NCI-H2227 (cell line): Measurements from ENCODE around the gene G3BP2.
"Not testable (repeated sequence)": the region's sequence is repeated elsewhere in the genome, so short reads cannot be mapped to it uniquely, and the experiment has no call there.

Source experiments
- DNase-seq: peaks from one replicate; lab custom pipeline; 2025; ENCODE audit not compliant: unreplicated experiment; lab: John Stamatoyannopoulos, UW

The G3BP2 gene

GRCh38 chr4:75685546-75686189 is 12.5 kb upstream of the G3BP2 start:
- DNase-seq = no peak

DNA sequence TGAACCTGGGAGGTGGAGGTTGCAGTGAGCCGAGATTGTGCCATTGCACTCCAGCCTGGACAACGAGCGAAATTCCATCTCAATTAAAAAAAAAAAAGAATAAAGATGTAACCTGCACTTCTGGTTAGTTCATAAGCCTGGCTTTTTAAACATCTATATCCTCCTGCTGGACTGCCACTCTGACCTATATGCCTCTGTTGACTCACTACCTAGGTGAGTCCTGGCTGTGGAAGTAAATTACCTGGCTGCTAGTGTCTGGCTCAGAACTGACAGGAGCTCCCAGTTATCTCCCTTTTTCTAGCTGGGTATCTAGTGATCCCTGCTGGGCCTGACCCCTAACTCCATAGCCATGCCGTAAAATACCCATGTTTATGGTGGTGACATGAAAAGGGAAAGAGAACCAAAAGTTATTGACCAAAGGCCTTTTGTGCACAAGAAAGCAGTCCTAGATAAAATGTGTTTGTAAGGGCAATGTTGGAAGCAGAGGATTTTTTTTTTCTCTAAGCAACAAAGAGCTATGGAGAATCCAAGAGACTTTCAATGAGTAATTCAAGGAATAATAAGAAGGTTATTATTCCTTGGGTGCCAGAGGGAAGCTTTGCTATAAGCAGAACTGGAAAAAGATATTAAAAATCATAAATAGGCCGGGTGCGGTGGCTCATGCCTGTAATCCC is 10.4 kb upstream of the G3BP2 start:
- no peak for DNase-seq

- DNase-seq = no peak
These were observed 6.8 kb upstream of the G3BP2 start for GRCh38 chr4:75679876-75680575.

GRCh38 chr4:75678965-75679364 is 5.8 kb upstream of the G3BP2 start:
- no peak for DNase-seq

DNA sequence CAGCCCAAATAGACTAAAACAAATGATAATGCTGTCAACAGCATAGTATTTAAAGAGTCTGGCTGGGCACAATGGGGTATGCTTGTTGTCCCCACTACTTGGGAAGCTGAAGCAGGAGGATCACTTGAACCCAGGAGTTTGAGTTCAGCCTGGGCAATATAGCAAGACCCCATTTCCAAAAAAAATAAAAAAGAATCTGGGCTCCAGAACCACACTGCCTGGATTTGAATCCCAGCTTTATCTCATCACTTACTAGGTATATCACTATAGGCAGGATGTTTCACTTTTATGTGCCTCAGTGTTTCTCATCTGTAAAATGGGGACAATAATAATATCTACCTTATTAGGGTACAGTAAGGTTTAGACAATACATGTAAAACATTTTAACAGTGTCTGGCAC is 5.3 kb upstream of the G3BP2 start:
- no peak for DNase-seq

- no peak for DNase-seq
These were observed 1.9 kb upstream of the G3BP2 start for GRCh38 chr4:75675004-75675531.

- DNase-seq = peak; percentile 43
These were observed 733 bp upstream of the G3BP2 start for GRCh38 chr4:75673959-75674328.

DNA sequence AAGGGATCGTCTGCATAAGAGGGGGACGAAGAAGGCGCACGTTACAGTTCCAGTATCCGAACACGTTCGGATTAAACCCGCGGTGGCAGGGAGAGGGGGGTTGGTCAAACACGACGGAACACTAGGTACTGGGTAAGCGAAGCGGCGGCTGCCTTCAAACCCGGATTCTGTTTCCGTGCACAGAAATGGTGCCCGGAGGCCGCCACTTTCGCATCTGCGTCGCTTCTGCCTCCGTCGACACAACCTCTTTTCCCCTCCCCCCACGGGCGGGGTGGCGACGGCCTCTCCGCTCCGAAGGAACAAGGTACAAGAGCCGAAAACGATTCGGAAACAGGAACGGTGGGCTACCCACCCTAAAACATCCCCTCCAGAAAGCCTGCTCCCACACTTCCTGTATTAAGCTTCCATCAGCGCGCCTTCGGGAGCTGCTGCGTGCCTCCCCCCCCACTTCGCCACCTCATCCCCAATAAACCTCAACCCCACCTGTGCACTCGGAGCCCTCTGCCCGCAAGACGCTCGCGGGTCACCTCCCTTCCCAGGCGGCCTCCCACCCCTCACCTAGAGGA is 667 bp downstream of the G3BP2 start:
- DNase-seq = peak; percentile 68

GRCh38 chr4:75671802-75672421 is 1.3 kb downstream of the G3BP2 start:
- no peak for DNase-seq

DNA sequence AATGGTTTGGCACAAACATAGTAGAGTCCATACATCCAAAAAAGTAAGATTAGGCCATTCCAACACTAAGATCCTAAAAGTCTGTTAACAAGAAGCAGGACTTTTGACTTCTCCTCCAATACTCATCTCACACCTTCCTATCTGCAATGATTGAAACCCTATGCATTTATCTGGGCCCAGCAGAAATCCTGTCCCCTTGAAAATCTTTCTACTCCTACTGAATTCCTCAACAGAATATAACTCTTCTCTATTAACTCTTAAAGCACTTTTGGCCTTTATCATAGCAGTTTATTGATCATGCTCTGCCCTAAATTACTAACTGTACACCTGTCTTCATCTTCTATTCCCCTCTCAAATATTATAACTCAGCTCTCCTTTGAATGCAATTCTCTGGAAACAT is 4.6 kb downstream of the G3BP2 start:
- DNase-seq = no peak

GRCh38 chr4:75667636-75668035 is 5.6 kb downstream of the G3BP2 start:
- not testable (repeated sequence) for DNase-seq

DNA sequence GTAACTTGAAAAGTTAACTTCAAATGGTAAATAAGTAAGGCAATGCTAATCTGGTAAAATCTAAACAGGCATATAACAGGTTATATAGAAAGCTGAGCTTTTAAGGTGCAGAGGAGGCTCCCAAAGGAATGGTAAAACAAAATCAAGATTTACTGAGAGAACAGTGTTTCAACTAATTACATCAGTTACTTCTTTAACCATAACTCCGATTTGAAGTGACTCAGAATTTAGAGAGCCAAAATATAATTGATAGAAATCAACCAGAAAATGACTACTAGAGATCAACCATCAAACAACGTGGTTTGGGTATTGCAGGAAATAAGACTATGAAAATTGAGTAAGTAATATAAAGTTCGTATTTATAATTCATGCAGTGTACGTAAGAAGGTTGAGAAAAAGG is 6.9 kb downstream of the G3BP2 start:
- DNase-seq = no peak

- not testable (repeated sequence) for DNase-seq
These were observed 8.6 kb downstream of the G3BP2 start for GRCh38 chr4:75664604-75665003.

DNA sequence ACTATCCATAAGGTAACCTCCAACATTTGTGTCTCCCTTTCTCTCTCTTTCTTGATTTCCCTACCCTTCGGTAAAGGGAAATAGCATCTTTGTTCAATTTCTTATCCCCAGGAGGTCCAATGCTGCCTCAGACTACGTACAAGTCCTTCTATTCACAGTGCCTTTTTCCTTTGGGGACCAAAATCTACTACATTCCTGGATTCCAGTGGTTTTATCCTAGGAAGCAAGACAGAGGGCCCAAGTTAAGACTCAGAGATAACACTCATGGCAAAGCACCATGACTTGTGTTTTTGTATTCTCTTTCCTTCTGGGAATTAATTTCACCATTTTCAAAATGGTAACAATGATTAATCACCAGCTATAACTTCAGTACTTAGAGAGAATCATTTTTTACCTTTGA is 10.6 kb downstream of the G3BP2 start:
- DNase-seq = no peak

GRCh38 chr4:75660491-75660890 is 12.7 kb downstream of the G3BP2 start:
- no peak for DNase-seq

- DNase-seq = no peak
These were observed 13.6 kb downstream of the G3BP2 start for GRCh38 chr4:75659512-75660031.

DNA sequence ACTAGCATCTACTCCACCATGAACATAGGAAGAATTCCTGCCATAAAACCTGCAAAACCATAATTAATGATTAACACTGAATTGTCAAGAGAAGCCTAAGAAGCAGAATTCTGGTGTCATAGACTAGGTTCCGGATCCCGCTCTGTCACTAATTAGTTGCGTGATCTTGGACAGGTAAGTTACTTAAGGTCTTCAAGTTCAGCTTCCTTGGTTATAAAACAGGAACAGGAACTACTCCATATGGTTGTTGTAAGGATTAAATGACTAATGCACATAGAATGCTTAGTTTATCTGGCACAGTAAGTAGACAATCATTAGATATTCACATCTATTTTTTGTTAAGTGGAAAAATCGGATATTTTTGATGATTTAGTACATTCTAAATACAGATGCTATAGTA is 14.3 kb downstream of the G3BP2 start:
- DNase-seq = no peak

GRCh38 chr4:75655562-75655961 is 17.6 kb downstream of the G3BP2 start:
- DNase-seq = no peak

- DNase-seq = no peak
These were observed 18.3 kb downstream of the G3BP2 start for GRCh38 chr4:75654905-75655304.

DNA sequence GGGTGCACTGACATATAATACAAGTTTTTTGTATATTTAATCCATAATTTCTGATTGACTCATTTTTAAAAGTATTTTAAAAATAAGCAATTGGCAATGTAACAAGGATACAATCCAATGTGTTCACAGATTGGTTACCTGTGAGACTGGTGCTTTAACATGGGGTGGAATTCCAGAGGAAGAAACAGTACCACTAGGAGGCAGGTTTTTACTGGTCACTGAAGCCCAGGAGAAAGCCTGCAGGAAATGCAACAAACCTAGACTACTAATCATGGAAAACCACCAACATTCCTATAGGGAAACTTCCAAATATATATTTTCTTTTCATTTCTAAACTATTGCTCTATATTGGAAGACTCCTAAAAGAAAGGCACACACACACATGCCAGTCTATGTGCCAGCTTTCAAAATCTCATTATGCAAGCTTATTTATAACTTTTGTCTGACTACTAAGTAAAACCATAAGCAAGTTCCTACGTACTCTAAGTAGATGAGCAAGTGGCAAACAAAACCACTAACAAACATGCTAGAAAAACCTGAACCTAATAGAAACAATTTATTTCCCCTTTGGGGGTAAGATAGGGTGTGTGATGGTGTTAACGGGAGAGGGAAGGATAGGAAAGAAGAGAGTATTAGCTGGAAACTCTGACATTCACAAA is 19.2 kb downstream of the G3BP2 start:
- DNase-seq = peak; percentile 1

DNA sequence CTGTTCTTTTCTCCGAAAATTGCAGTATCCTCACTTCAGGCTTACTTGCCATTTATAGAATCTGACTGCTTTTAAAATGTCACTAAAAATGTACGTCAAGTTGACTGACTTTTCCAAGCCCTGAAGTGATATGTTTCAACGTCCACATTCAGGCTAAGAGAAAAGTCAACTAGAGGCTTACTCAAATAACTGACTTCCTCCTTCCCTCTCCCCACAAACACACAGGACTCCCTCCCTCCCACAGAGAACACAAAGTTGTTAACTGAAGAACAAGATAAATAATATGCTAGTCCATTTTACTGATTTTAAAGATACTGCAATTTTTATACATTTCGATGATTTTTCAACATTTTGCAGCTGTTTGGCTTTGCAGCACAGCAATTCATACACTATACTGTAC is 29.1 kb downstream of the G3BP2 start:
- DNase-seq = no peak
